ENCODE measurements around the gene B4GALT4.
"Not testable (repeated sequence)": the region's sequence is repeated elsewhere in the genome, so short reads cannot be mapped to it uniquely, and the experiment has no call there.

B4GALT4 gene
- total RNA-seq: 14.6 reads per million, percentile 40 among the genes with 10 or more reads in this experiment

DNA sequence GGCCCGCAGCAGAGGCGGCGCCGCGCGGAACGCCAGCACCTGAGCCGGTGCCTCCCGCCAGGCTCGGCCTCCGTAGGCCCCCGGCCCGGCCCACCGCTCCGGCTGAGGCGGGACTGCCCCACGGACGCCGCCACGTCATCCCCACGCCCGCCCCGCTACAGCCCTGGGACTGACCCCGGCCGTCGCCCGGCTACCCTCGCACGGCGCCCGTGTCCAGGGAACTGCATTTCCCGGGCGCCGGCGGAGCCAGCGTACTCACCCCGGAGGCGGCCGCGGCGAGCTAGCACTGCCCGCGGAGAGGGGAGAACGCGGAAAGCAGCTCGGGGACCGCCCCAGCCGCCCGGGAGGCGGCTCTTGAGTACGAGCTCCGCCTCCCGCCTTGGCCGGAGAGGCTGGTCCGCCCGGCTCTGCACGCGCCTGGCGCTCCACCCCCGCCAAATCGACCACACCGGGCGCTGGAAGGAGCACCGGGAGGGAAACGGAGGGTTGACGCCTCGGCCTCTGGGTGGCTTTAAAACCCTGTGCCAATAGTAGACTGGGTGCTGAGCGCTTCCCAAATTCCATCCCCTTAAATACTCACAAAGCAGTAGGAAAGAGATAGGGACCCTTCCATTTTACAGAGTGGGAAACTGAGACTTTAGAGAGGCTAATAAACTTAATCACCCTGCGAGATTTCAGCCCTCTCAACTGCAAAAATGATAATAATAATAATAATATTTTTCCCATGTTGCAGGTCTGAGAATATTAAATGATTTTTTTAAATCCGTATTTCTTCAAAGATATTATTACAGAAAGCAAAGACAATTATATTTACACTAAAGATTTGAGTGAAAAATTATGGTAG lies at the start of gene B4GALT4:
TSS of gene B4GALT4 (minus strand) at position 288 of the 844 bp plus-strand sequence. CDS start 10,779 bp downstream, outside the sequence.
- peak; percentile 51 for DNase-seq

DNA sequence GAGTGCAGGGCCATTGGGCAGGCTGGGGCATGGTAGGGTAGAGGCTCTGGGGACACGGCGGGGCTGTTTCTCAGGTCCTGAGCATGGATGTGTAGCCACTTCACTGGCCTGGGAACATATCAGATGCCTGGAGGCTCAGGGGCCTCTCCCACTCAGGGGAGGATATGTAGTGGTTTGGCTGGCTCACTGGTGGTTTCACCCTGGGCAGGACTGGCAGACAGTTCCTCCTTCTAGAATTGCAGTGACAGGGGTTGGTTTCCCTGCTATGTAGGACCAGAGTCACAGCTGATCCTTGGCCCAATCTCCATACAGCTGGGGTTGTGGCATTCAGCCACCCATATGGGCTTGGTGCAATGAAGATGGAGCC lies 48.7 kb upstream of the B4GALT4 start:
- no peak for DNase-seq

GRCh38 chr3:119288669-119289403 lies 48.2 kb upstream of the B4GALT4 start:
- no peak for DNase-seq

DNA sequence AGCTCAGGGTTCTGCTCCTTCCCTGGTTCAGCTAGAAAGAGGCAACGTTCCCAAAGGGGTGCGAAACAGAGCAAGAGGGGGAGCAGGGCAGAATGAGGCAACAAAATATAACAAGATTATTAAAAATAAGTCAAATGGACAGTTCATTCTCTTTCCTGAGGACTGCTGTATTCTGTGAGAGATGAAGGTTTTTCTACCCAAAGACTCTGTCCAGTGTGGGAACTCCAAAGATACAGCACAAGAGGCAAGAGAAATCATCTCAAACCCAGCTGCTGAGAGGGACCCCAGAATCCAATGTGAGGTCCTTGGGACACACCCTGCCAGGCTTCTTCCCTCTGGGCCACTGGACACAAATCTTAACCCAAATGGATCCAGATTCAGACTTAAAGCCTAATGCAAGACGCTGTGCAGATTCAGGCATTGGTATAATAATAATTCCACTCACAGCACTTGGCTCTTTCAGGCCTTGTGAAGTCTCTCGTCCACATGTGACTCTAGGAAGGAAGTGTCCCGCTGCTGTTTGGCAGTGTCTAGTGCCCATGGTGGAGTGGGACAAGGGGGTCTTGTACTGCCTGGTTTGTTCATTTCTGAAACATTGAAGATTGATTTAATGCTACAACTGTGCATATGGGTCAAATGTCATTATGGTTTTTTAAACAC lies 39.0 kb upstream of the B4GALT4 start:
- DNase-seq: no peak

DNA sequence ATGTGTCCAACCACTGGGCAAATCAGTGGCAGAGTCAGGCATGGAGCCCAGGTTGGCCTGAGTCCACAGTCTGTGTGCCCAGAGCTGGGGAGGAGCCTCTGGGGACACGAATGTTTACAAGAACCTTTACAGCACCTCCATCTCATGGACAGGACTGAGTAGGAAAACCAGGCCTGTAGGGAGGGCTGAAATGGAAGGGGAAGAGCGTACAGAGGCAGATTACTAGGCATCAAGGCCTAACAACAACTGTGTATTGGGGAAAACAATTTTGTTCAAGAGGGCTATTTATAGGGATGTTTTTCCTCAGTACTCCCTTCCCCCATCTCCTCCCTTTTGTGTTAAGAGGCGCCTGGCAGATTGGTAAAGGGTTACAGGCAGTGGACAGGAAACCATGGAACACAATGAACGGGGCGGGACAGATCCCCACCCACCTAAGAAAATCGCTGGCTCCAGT lies 38.5 kb upstream of the B4GALT4 start:
- DNase-seq: no peak

- DNase-seq: no peak
Measured at GRCh38 chr3:119276680-119277079, 36.0 kb upstream of the B4GALT4 start.

DNA sequence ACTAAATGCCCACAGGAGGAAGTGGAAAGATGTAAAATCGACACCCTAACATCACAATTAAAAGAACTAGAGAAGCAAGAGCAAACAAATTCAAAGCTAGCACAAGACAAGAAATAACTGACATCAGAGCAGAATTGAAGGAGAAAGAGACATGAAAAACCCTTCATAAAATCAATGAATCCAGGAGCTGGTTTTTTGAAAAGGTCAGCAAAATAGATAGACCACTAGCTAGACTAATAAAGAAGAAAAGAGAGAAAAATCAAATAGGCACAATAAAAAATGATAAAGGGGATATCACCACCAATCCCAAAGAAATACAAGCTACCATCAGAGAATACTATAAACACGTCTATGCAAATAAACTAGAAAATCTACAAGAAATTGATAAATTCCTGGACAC lies 29.5 kb upstream of the B4GALT4 start:
- DNase-seq: not testable (repeated sequence)

DNA sequence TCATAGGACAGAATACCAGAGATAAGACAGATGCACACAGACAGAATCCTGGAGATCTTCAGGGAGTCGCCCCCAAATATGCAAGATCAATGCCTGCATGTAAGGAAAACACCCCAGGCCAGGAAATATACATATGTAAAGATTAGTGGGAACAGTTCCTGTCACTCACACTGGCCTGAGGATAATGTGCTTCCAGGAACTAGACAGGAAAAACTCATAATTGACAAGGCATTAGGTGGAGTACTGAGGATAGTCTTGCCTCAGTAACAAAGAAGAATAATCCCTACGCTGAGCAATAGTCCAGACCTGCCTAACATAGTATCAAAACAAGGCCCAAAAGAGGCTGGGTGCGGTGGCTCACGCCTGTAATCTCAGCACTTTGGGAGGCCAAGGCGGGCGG lies 20.4 kb upstream of the B4GALT4 start:
- DNase-seq: no peak

DNA sequence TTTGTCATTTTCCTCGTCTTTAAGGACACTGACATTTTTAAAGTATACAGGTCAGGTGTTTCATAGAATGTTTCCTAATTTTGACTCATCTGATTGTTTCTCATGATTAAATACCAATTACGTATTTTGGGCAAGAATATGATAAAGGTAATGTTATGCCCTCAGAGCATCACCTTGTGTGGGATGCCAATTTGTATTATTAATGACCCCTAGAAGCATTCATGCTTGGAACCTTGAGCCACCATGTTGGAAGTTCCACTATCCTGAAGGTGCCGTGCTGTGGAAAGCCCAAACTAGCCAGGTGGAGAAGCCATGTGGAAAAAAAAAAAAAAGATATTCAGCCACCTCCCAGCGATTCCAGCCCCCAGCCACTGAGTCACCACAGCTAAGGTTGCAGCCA lies 19.1 kb upstream of the B4GALT4 start:
- no peak for DNase-seq

- no peak for DNase-seq
Measured at GRCh38 chr3:119258915-119259314, 18.2 kb upstream of the B4GALT4 start.

DNA sequence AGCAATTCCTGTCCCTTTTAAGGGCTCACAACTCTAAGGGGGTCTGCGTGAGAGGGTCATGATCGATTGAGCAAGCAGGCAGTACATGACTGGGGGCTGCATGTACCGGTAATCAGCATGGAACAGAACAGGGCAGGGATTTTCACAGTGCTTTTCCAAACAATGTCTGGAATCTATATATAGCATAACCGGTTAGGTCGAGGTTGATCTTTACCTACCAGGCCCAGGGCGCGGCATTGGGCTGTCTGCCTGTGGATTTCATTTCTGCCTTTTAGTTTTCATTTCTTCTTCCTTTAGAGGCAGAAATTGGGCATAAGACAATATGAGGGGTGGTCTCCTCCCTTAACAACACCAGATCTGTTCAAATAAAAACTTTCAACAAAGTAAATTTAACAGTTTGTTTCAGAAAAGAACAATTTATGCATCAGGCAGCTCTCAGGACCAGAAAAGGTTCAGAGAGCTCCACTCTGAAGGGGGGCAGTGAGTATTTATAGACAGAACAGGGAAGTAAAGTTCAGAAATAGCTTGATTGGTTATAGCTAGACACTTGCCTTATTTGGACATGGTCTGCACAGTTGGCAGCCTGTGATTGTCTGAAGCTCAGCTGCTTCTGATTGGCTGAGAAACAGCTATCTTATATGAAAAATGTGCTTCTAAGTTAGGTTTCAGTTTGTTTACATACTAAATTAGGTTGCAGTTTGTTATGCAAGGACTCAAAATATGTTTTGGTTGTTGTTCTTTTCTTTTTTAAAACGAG lies 17.2 kb upstream of the B4GALT4 start:
- DNase-seq: no peak

- DNase-seq: no peak
Measured at GRCh38 chr3:119257111-119257510, 16.4 kb upstream of the B4GALT4 start.

- DNase-seq: no peak
Measured at GRCh38 chr3:119255214-119255613, 14.5 kb upstream of the B4GALT4 start.

GRCh38 chr3:119245778-119246177 lies 5.1 kb upstream of the B4GALT4 start:
- no peak for DNase-seq

- no peak for DNase-seq
Measured at GRCh38 chr3:119243712-119244111, 3.0 kb upstream of the B4GALT4 start.

DNA sequence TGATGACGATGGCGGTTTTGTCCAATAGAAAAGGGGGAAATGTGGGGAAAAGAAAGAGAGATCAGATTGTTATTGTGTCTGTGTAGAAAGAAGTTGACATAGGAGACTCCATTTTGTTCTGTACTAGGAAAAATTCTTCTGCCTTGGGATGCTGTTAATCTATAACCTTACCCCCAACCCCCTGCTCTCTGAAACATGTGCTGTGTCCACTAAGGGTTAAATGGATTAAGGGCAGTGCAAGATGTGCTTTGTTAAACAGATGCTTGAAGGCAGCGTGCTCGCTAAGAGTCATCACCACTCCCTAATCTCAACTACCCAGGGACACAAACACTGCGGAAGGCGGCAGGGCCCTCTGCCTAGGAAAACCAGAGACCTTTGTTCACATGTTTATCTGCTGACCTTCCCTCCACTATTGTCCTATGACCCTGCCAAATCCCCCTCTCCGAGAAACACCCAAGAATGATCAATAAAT lies 2.4 kb upstream of the B4GALT4 start:
- DNase-seq: not testable (repeated sequence)

- not testable (repeated sequence) for DNase-seq
Measured at GRCh38 chr3:119242387-119243057, 1.8 kb upstream of the B4GALT4 start.

GRCh38 chr3:119240101-119240590 lies 532 bp downstream of the B4GALT4 start:
- no peak for DNase-seq

GRCh38 chr3:119239206-119239820 lies 1.4 kb downstream of the B4GALT4 start:
- no peak for DNase-seq

DNA sequence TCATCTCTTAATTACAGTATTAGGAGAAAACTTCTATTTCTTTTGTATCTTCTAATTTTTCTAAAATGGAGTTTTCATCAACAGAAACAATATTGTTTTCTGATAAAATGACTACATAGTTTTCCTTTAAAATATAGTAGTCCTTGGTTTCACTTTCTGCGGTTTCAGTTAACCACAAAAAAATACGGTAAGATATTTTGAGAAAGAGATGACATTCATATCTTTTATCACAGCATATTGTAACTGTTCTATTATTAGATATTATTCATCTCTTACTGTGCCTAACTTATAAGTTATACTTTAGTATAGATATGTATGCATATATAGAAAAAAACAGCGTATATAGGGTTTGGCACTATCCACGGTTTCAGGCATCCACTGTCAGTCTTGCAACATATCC lies 2.3 kb downstream of the B4GALT4 start:
- no peak for DNase-seq

DNA sequence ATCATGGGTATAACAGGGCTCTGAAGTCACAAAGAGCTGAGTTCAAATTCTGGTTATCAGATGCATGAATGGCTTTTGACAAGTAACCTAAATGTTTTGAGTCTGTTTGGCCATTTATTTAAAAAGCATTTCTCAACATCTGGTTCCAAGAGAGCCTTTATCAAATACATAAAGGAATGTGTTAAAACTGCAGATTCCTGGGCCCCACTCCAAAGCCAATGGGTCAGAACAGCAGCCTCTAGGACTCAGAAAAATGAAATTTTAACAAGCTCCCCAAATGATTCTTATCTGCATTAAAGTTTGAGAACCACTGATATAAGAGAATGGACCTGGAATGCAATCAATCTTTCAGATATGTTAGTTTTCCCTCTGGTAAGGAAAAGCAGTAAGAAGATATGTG lies 3.4 kb downstream of the B4GALT4 start:
- no peak for DNase-seq

All from effector CD4-positive, alpha-beta T cell (primary cell).